Measurements from ENCODE around the gene FKBP14. TPM values are rescaled to one million over a fixed set of nuclear protein-coding genes. Genes with fewer than 3 reads are reported as not detected.

Gene FKBP14
- total and polyA plus RNA-seq, 4 donors = 4.9 to 25.9 (median 15.4) TPM

DNA sequence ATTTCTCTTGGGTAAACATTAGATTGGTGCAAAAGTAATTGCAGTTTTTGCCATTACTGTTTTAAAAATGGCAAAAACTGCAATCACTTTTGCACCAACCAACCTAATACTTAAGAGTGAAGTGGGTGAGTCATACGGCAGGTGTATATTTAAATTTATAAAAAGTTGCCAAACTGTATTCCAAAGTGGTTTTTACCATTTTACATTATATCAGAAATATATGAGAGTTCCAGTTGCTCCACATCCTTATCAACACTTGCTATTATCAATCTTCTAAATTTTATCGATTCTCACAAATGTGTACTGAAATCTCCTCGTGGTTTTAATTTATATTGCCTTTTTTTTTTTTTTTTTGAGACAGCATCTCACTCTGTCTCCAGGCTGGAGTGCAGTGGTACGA lies 33.4 kb downstream of the FKBP14 start:
- Histone ChIP-seq H3K36me3 (ENCODE audit: control insufficient read depth in 1 of 2, insufficient read depth in 2 of 2, low read length in 1 of 2) (no peaks in the 10 kb centered on the region), H3K9me3 (ENCODE audit: control insufficient read depth, low read length) (peaks cover 2% of the 10 kb centered on the region), H3K4me1 (ENCODE audit: control insufficient read depth in 1 of 2, insufficient read depth in 2 of 2, low read length in 2 of 2) (no peaks in the 10 kb centered on the region), H3K4me3 (ENCODE audit: low read length in 2 of 2) (no peak overlapping the region), H3K27ac (ENCODE audit: low read depth in 1 of 2, low read length in 2 of 2) (no peak overlapping the region), H3K27me3 (ENCODE audit: control insufficient read depth in 1 of 2, insufficient read depth in 2 of 2, low read length in 1 of 2) (no peaks in the 10 kb centered on the region)
- ATAC-seq (ENCODE audit: low FRiP score) (no peak), DNase-seq (no peak)
- 92 to 94% methylated on average over 4 of the region's 4 CpGs for WGBS, 2 donors
- intact Hi-C loops (cut with DNase I) = no loop called here

DNA sequence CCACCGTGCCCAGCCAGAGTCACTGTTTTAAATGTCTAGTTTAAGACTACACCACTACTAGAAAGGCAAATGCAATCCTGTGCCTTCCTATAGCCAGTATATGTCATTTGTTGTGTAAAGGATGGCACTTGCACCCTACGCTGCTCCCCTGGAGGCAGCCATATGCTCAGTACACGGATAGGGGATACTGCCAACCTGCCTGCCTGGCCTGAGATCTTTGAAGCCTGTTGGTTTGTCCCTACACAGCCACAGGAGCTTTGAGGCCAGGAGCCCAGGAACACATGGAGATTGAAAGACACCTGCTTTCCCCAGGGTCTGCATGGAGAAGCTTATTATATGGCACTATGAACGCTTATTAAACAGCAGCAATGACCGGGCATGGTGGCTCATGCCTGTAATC lies 34.6 kb downstream of the FKBP14 start:
- intact Hi-C loops (cut with DNase I) = no loop called here
- Histone ChIP-seq H3K9me3 (ENCODE audit: control insufficient read depth, low read length) (peaks cover 2% of the 10 kb centered on the region), H3K27ac (ENCODE audit: low read depth in 1 of 2, low read length in 2 of 2) (no peak overlapping the region), H3K4me3 (ENCODE audit: low read length in 2 of 2) (no peak overlapping the region), H3K27me3 (ENCODE audit: control insufficient read depth in 1 of 2, insufficient read depth in 2 of 2, low read length in 1 of 2) (no peaks in the 10 kb centered on the region), H3K4me1 (ENCODE audit: control insufficient read depth in 1 of 2, insufficient read depth in 2 of 2, low read length in 2 of 2) (peaks cover 0 to under 1% of the 10 kb centered on the region in 2 donors), H3K36me3 (ENCODE audit: control insufficient read depth in 1 of 2, insufficient read depth in 2 of 2, low read length in 1 of 2) (no peaks in the 10 kb centered on the region)
- WGBS, 2 donors = 94 to 96% methylated on average over 5 of the region's 5 CpGs
- DNase-seq (no peak), ATAC-seq (ENCODE audit: low FRiP score) (no peak)

DNA sequence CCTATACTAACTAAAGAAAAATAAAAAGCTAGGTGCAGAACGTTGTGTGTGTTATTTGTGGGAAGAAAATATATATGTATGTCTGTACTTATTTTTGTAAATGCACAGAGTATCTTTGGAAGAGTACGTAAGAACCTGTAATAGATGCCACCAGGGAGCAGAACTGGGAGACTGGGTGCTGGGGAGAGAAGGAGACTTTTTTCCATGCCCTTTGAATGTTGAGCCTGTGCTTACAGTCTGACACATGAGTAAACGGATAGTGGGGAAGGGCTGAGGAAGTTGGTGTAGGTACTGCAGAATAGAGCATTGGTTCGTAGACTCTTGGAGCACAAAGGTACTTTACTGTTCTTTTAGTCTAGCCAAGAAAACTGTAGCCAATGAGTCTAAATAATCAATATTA lies 35.6 kb downstream of the FKBP14 start:
- Histone ChIP-seq H3K4me3 (ENCODE audit: low read length in 2 of 2) (no peak overlapping the region), H3K27ac (ENCODE audit: low read depth in 1 of 2, low read length in 2 of 2) (no peak overlapping the region), H3K9me3 (ENCODE audit: control insufficient read depth, low read length) (peaks cover 2% of the 10 kb centered on the region), H3K36me3 (ENCODE audit: control insufficient read depth in 1 of 2, insufficient read depth in 2 of 2, low read length in 1 of 2) (no peaks in the 10 kb centered on the region), H3K27me3 (ENCODE audit: control insufficient read depth in 1 of 2, insufficient read depth in 2 of 2, low read length in 1 of 2) (no peaks in the 10 kb centered on the region), H3K4me1 (ENCODE audit: control insufficient read depth in 1 of 2, insufficient read depth in 2 of 2, low read length in 2 of 2) (peaks cover 0 to 2% of the 10 kb centered on the region in 2 donors)
- DNase-seq (no peak), ATAC-seq (ENCODE audit: low FRiP score) (no peak)
- intact Hi-C loops (cut with DNase I) = no loop called here
- WGBS, 2 donors = 75 to 80% methylated on average over 4 of the region's 4 CpGs

DNA sequence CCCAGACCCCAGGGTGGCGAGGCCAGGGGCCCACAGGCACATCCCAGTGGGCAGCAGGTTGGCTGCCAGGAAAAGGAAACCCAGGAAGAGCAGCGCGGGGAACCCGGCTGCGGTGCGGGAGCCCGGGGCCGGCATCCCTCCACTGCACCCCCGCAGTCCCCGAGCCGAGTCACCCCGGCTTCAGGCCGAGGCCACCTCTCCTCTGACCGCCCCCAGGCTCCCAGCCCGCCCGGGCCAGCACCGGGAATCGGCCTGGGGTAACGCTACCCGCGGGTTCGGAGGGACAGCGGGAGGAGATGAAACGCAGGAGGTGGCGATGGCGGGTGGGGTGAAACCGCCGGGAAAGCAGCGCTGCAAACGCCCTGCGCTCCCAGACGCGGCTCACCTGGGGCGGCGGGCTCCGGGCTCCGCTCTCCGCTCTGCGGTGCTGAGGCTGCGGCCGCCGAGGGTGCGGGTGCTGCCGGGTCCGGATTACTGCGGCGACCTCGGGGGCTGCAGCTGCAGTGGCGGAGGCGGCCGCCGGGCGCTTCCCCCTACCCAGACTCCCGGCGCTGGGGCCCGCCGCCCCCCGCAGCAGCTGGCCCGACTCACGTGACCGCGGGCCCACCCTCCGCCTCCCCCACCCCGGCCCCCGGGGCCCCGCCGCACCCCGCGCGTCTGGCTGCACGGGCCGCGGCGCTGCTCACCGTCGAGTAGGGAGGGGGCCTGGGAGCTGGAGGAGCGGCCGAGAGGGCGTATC lies 37.1 kb downstream of the FKBP14 start, which contains the start of gene SCRN1:
TSS of gene SCRN1 (minus strand) at position 545 of the 739 bp plus-strand sequence. CDS start 20,734 bp downstream, outside the sequence.
- intact Hi-C loops (cut with DNase I) = loop anchor here (2.0 to 5.0 kb wide), 2 partner anchors 37 to 38 kb away; partner anchors contain the start of genes FKBP14 (in 2 of the 2) and PLEKHA8 (in 1 of the 2)
- DNase-seq = peak; percentile 64 to 84
- Histone ChIP-seq H3K4me3 (ENCODE audit: low read length in 2 of 2) (peak within 1 kb of the TSS; percentile 80 to 89), H3K9me3 (ENCODE audit: control insufficient read depth, low read length) (peaks cover 2% of the 10 kb centered on the region), H3K27me3 (ENCODE audit: control insufficient read depth in 1 of 2, insufficient read depth in 2 of 2, low read length in 1 of 2) (no peaks in the 10 kb centered on the region), H3K27ac (ENCODE audit: low read depth in 1 of 2, low read length in 2 of 2) (peak within 1 kb of the TSS; percentile 46 to 98), H3K4me1 (ENCODE audit: control insufficient read depth in 1 of 2, insufficient read depth in 2 of 2, low read length in 2 of 2) (peaks cover 0 to 5% of the 10 kb centered on the region in 2 donors), H3K36me3 (ENCODE audit: control insufficient read depth in 1 of 2, insufficient read depth in 2 of 2, low read length in 1 of 2) (no peaks in the 10 kb centered on the region)
- 0 to 1% methylated on average over 51 to 79 of the region's 79 CpGs for WGBS, 2 donors
- ATAC-seq (ENCODE audit: low FRiP score) = peak; percentile 78

DNA sequence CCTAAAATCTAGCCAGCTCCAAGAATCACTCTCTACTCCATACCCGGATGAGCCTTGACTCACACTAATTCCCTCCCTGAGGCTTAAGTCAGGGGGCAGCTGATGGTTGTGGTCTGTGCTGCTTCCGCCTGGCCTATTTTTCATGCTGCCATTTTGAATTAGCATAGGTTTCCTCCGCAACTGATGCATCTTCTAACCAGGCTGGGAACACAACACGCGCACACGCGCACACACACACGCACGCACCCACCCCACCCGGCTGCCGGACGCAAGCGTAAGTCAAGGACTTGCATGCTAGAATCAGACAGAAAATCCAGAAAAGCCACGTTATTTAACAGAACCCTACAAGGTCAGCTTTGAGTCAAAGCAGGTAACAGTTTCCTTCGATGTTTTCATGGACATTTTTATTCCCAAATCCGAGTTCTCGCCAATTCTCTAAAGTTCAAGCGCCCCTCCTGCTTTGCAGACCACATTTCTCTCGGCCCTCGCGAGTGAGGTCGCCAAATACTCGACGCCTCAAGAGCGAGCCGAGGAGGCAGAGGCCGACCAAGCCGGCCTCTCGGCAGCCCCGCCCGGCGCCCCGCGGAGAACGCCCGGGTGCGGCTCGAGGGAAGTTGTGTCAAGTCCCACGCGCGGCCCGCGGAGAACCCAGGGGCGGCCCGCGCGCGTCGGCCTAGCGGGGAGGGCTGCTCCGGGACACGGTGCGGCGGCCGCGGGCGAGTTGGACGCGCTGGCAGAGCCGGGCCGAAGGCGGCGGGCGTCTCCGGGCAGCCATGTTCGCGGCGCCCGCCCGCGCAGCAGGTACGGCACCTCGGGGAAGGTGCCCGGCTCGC lies 37.9 kb downstream of the FKBP14 start:
- WGBS, 2 donors = 6% methylated on average over 63 to 75 of the region's 75 CpGs
- peak; percentile 73 to 87 for DNase-seq
- intact Hi-C loops (cut with DNase I) = loop anchor here (2.0 to 5.0 kb wide), 2 partner anchors 38 to 39 kb away; partner anchors contain the start of genes FKBP14 (in 2 of the 2) and PLEKHA8 (in 1 of the 2)

DNA sequence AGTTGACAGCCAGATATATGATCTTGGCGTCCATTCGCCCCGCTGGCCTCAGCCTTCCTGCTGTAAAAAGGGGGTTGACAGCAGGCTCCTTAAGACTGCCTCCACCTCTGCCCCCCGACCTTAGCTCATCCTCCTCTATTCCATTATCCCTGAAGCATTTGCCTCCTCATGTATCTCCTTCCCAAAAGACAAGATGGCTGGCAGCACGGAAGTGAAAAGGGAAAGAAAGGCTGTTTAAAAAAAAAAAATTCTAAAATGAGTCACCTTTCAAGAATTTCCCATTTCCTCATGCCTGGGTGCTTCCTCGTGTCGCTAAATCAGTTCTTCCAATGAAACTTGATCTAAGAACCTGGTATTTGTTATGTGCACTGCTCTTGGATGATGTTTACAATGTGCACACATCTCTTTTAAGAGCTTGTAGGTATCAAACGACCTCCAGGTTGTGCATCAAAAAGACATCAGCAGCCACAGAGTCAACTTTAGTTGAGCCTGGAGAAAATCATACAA lies 38.6 kb downstream of the FKBP14 start:
- no peaks in the 10 kb centered on the region for H3K36me3 ChIP-seq (ENCODE audit: control insufficient read depth in 1 of 2, insufficient read depth in 2 of 2, low read length in 1 of 2)
- ATAC-seq (ENCODE audit: low FRiP score) (no peak), DNase-seq (no peak)
- no peaks in the 10 kb centered on the region for H3K9me3 ChIP-seq (ENCODE audit: control insufficient read depth, low read length)
- peaks cover 0 to 5% of the 10 kb centered on the region in 2 donors for H3K4me1 ChIP-seq (ENCODE audit: control insufficient read depth in 1 of 2, insufficient read depth in 2 of 2, low read length in 2 of 2)
- intact Hi-C loops (cut with DNase I) = loop anchor here (2.0 to 5.0 kb wide), 2 partner anchors 39 kb away; partner anchors contain the start of genes FKBP14 (in 2 of the 2) and PLEKHA8 (in 1 of the 2)
- no peaks in the 10 kb centered on the region for H3K27me3 ChIP-seq (ENCODE audit: control insufficient read depth in 1 of 2, insufficient read depth in 2 of 2, low read length in 1 of 2)
- peak overlapping the region; percentile 46 to 99 for H3K27ac ChIP-seq (ENCODE audit: low read depth in 1 of 2, low read length in 2 of 2)
- 21 to 31% methylated on average over 8 of the region's 8 CpGs for WGBS, 2 donors
- H3K4me3 ChIP-seq (ENCODE audit: low read length in 2 of 2) = peak overlapping the region in 1 of 2 donors; percentile 89

More for the DNA sequence above, 37.9 kb downstream of the FKBP14 start:
- Histone ChIP-seq H3K27me3 (ENCODE audit: control insufficient read depth in 1 of 2, insufficient read depth in 2 of 2, low read length in 1 of 2) (no peaks in the 10 kb centered on the region), H3K4me1 (ENCODE audit: control insufficient read depth in 1 of 2, insufficient read depth in 2 of 2, low read length in 2 of 2) (peaks cover 0 to 5% of the 10 kb centered on the region in 2 donors), H3K27ac (ENCODE audit: low read depth in 1 of 2, low read length in 2 of 2) (peak overlapping the region; percentile 46 to 98), H3K9me3 (ENCODE audit: control insufficient read depth, low read length) (peaks cover 2% of the 10 kb centered on the region), H3K4me3 (ENCODE audit: low read length in 2 of 2) (peak overlapping the region; percentile 80 to 89), H3K36me3 (ENCODE audit: control insufficient read depth in 1 of 2, insufficient read depth in 2 of 2, low read length in 1 of 2) (no peaks in the 10 kb centered on the region)
- ATAC-seq (ENCODE audit: low FRiP score) = peak; percentile 77

DNA sequence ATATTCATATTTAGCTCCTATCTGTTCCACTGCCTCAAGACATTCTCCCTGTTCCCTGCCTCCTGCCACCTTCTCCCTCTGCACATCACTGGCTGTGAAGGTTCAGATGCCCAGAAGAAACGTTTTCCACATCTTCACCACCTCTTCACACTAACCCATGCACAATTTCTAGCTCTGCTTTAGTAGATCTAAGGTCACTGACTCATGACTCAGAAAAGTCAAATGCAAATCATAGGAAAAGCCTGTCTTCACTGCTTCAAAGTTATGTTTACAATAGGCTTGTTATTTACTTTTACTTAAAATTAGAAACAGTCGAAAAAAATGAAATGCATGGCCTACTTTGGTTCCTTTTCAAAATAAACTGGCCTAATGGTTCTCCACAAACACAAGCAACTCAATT lies 39.4 kb downstream of the FKBP14 start:
- no peak for DNase-seq
- H3K27ac ChIP-seq (ENCODE audit: low read depth in 1 of 2, low read length in 2 of 2) = peak overlapping the region in 1 of 2 donors; percentile 65
- no peak for ATAC-seq (ENCODE audit: low FRiP score)
- no peaks in the 10 kb centered on the region for H3K27me3 ChIP-seq (ENCODE audit: control insufficient read depth in 1 of 2, insufficient read depth in 2 of 2, low read length in 1 of 2)
- WGBS, 2 donors = 3 to 4% methylated on average over 2 of the region's 2 CpGs
- no peaks in the 10 kb centered on the region for H3K36me3 ChIP-seq (ENCODE audit: control insufficient read depth in 1 of 2, insufficient read depth in 2 of 2, low read length in 1 of 2)
- H3K4me1 ChIP-seq (ENCODE audit: control insufficient read depth in 1 of 2, insufficient read depth in 2 of 2, low read length in 2 of 2) = peaks cover 0 to 5% of the 10 kb centered on the region in 2 donors
- H3K4me3 ChIP-seq (ENCODE audit: low read length in 2 of 2) = no peak overlapping the region
- no peaks in the 10 kb centered on the region for H3K9me3 ChIP-seq (ENCODE audit: control insufficient read depth, low read length)
- intact Hi-C loops (cut with DNase I) = loop anchor here in 1 of 2 donors (5.0 kb wide), 1 partner anchor 40 kb away; the partner anchor contains the start of genes FKBP14 and PLEKHA8

DNA sequence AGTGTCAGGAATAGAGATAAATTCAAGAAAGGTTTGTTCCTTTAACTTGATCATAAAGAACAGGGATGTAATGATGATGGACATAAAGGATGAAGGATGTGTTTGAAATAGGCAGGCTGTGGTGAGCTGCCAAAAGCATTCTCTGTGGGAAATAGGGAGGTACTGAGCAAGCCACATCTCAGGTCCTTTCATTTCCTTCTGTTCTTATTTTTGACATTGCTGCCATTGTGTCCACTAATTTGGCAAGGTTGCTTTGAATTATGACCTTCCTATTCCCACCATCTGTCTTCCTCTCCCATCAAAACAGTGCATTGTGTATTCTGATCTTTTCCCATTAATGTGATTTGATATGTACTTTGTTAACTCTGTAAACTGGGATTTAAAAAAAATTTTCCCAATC lies 46.4 kb downstream of the FKBP14 start:
- Histone ChIP-seq H3K36me3 (ENCODE audit: control insufficient read depth in 1 of 2, insufficient read depth in 2 of 2, low read length in 1 of 2) (no peaks in the 10 kb centered on the region), H3K27me3 (ENCODE audit: control insufficient read depth in 1 of 2, insufficient read depth in 2 of 2, low read length in 1 of 2) (no peaks in the 10 kb centered on the region), H3K4me3 (ENCODE audit: low read length in 2 of 2) (no peak overlapping the region), H3K4me1 (ENCODE audit: control insufficient read depth in 1 of 2, insufficient read depth in 2 of 2, low read length in 2 of 2) (no peaks in the 10 kb centered on the region), H3K9me3 (ENCODE audit: control insufficient read depth, low read length) (no peaks in the 10 kb centered on the region), H3K27ac (ENCODE audit: low read depth in 1 of 2, low read length in 2 of 2) (no peak overlapping the region)
- ATAC-seq (ENCODE audit: low FRiP score) (no peak), DNase-seq (no peak)
- intact Hi-C loops (cut with DNase I) = no loop called here
